Muscle layer of duodenum (tissue), 2 donors: ENCODE results near the gene ZSWIM8.
"Not testable (repeated sequence)": the region's sequence is repeated elsewhere in the genome, so short reads cannot be mapped to it uniquely, and the experiment has no call there.

Experiments used
- H3K27ac ChIP-seq: one replicate; pipeline ENCODE4 v1.7.0; 2013; ENCODE audit warnings: mild to moderate bottlenecking, low read length
- H3K27me3 ChIP-seq: one replicate; pipeline ENCODE4 v1.7.0; 2013; ENCODE audit warnings: low read depth, mild to moderate bottlenecking, control low read depth, low read length
- H3K36me3 ChIP-seq, 2 donors: one replicate each; pipeline ENCODE4 v1.7.0; 2013; ENCODE audit warnings: low read length in 2 of 2, control low read depth in 1 of 2, mild to moderate bottlenecking in 1 of 2; ENCODE audit not compliant: insufficient read depth in 2 of 2, control insufficient read depth in 1 of 2
- H3K4me1 ChIP-seq, 2 donors: one replicate each; pipeline ENCODE4 v1.7.0; 2013; ENCODE audit warnings: low read length in 2 of 2, mild to moderate bottlenecking in 2 of 2, control low read depth in 1 of 2, moderate library complexity in 1 of 2; ENCODE audit not compliant: insufficient read depth in 2 of 2, control insufficient read depth in 1 of 2
- H3K4me3 ChIP-seq, 2 donors: one replicate each; pipeline ENCODE4 v1.7.0; 2013; ENCODE audit warnings: low read length in 2 of 2, low read depth in 1 of 2, mild to moderate bottlenecking in 1 of 2
- H3K9me3 ChIP-seq, 2 donors: one replicate each; pipeline ENCODE4 v1.7.0; 2013; ENCODE audit warnings: low read length in 2 of 2, control low read depth in 1 of 2, mild to moderate bottlenecking in 1 of 2; ENCODE audit not compliant: control insufficient read depth in 1 of 2
- donor health status: healthy.

Gene ZSWIM8

GRCh38 chr10:73788864-73789658 is 3.7 kb downstream of the ZSWIM8 start:
- Histone ChIP-seq H3K36me3 (peaks cover 48 to 53% of the 10 kb centered on the region in 2 donors), H3K27me3 (no peaks in the 10 kb centered on the region), H3K4me3 (no peak overlapping the region), H3K4me1 (peaks cover 5 to 31% of the 10 kb centered on the region in 2 donors), H3K27ac (no peak overlapping the region), H3K9me3 (no peaks in the 10 kb centered on the region)

GRCh38 chr10:73789659-73790055 is 4.3 kb downstream of the ZSWIM8 start:
- no peak overlapping the region for H3K4me3 ChIP-seq
- no peaks in the 10 kb centered on the region for H3K9me3 ChIP-seq
- H3K4me1 ChIP-seq = peaks cover 4 to 28% of the 10 kb centered on the region in 2 donors
- H3K27ac ChIP-seq = no peak overlapping the region
- no peaks in the 10 kb centered on the region for H3K27me3 ChIP-seq
- H3K36me3 ChIP-seq = peaks cover 54 to 59% of the 10 kb centered on the region in 2 donors

- Histone ChIP-seq H3K4me3 (no peak overlapping the region), H3K4me1 (peaks cover 0 to 23% of the 10 kb centered on the region in 2 donors), H3K9me3 (no peaks in the 10 kb centered on the region), H3K27me3 (no peaks in the 10 kb centered on the region), H3K27ac (no peak overlapping the region), H3K36me3 (peaks cover 61 to 71% of the 10 kb centered on the region in 2 donors)
Observed at GRCh38 chr10:73790886-73791625, 5.7 kb downstream of the ZSWIM8 start.

GRCh38 chr10:73791871-73792400 is 6.5 kb downstream of the ZSWIM8 start:
- Histone ChIP-seq H3K4me3 (no peak overlapping the region), H3K4me1 (peaks cover 0 to 14% of the 10 kb centered on the region in 2 donors), H3K9me3 (no peaks in the 10 kb centered on the region), H3K27ac (no peak overlapping the region), H3K27me3 (no peaks in the 10 kb centered on the region), H3K36me3 (peaks cover 69 to 77% of the 10 kb centered on the region in 2 donors)

GRCh38 chr10:73793456-73793855 is 8.1 kb downstream of the ZSWIM8 start:
- H3K4me1 ChIP-seq = peaks cover 0 to under 1% of the 10 kb centered on the region in 2 donors
- no peak overlapping the region for H3K4me3 ChIP-seq
- no peak overlapping the region for H3K27ac ChIP-seq
- no peaks in the 10 kb centered on the region for H3K9me3 ChIP-seq
- peaks cover 84 to 92% of the 10 kb centered on the region in 2 donors for H3K36me3 ChIP-seq
- H3K27me3 ChIP-seq = no peaks in the 10 kb centered on the region

- H3K9me3 ChIP-seq, H3K4me1 ChIP-seq, H3K27ac ChIP-seq, H3K27me3 ChIP-seq, H3K4me3 ChIP-seq: not testable (repeated sequence)
- peaks cover 78 to 90% of the 10 kb centered on the region in 2 donors for H3K36me3 ChIP-seq
Observed at GRCh38 chr10:73795491-73795890, 10.1 kb downstream of the ZSWIM8 start.

GRCh38 chr10:73796035-73796434 is 10.6 kb downstream of the ZSWIM8 start:
- not testable (repeated sequence) for H3K4me3 ChIP-seq, H3K4me1 ChIP-seq, H3K27ac ChIP-seq, H3K27me3 ChIP-seq, H3K9me3 ChIP-seq
- H3K36me3 ChIP-seq = peaks cover 76 to 91% of the 10 kb centered on the region in 2 donors

GRCh38 chr10:73796766-73797165 is 11.4 kb downstream of the ZSWIM8 start:
- Histone ChIP-seq H3K27ac (no peak overlapping the region), H3K4me3 (no peak overlapping the region), H3K4me1 (no peaks in the 10 kb centered on the region), H3K36me3 (peaks cover 76 to 91% of the 10 kb centered on the region in 2 donors), H3K27me3 (no peaks in the 10 kb centered on the region), H3K9me3 (no peaks in the 10 kb centered on the region)

- Histone ChIP-seq H3K4me3 (no peak overlapping the region), H3K4me1 (no peaks in the 10 kb centered on the region), H3K27me3 (no peaks in the 10 kb centered on the region), H3K36me3 (peaks cover 76 to 91% of the 10 kb centered on the region in 2 donors), H3K9me3 (no peaks in the 10 kb centered on the region), H3K27ac (no peak overlapping the region)
Observed at GRCh38 chr10:73797324-73798025, 12.1 kb downstream of the ZSWIM8 start.

GRCh38 chr10:73798087-73798486 is 12.7 kb downstream of the ZSWIM8 start:
- H3K27ac ChIP-seq = no peak overlapping the region
- no peaks in the 10 kb centered on the region for H3K9me3 ChIP-seq
- H3K36me3 ChIP-seq = peaks cover 76 to 91% of the 10 kb centered on the region in 2 donors
- H3K27me3 ChIP-seq = no peaks in the 10 kb centered on the region
- H3K4me3 ChIP-seq = no peak overlapping the region
- no peaks in the 10 kb centered on the region for H3K4me1 ChIP-seq
